ENCODE results near the gene USP34.

USP34 gene

GRCh38 chr2:61425605-61426155 is 45.2 kb downstream of the USP34 start:
- TF ChIP-seq EP300 (IDR thresholded peaks at IDR 0.05; ENCODE audit: borderline replicate concordance): no peak
- no peak for TF ChIP-seq EGR1 (IDR thresholded peaks at IDR 0.05)
- no peak for TF ChIP-seq USF1 (IDR thresholded peaks at IDR 0.05)
- TF ChIP-seq CEBPB (IDR thresholded peaks at IDR 0.05): no peak
- TF ChIP-seq RAD21 (IDR thresholded peaks at IDR 0.05; ENCODE audit: low read depth): no peak
- TF ChIP-seq REST (IDR thresholded peaks at IDR 0.05; ENCODE audit: low read depth): no peak
- TF ChIP-seq YY1 (IDR thresholded peaks at IDR 0.05; ENCODE audit: low read depth): no peak
- no peak for TF ChIP-seq ZBTB7A (IDR thresholded peaks at IDR 0.05; ENCODE audit: low read depth)
- TF ChIP-seq NFIC (IDR thresholded peaks at IDR 0.05): no peak
- TF ChIP-seq TCF12 (IDR thresholded peaks at IDR 0.05; ENCODE audit: low read depth): no peak
- no peak for TF ChIP-seq FOXM1 (IDR thresholded peaks at IDR 0.05; ENCODE audit: borderline replicate concordance, low read depth)
- no peak for TF ChIP-seq CREB1 (IDR thresholded peaks at IDR 0.05; ENCODE audit: low read depth)
- TF ChIP-seq TEAD4 (IDR thresholded peaks at IDR 0.05): no peak
- TF ChIP-seq MAX (IDR thresholded peaks at IDR 0.05): no peak
- TF ChIP-seq TAF1 (IDR thresholded peaks at IDR 0.05; ENCODE audit: low read depth): no peak

- TF ChIP-seq YY1 (IDR thresholded peaks at IDR 0.05; ENCODE audit: low read depth) (no peak), TAF1 (IDR thresholded peaks at IDR 0.05; ENCODE audit: low read depth) (no peak), RAD21 (IDR thresholded peaks at IDR 0.05; ENCODE audit: low read depth) (no peak), MAX (IDR thresholded peaks at IDR 0.05) (no peak), TCF12 (IDR thresholded peaks at IDR 0.05; ENCODE audit: low read depth) (no peak), CREB1 (IDR thresholded peaks at IDR 0.05; ENCODE audit: low read depth) (no peak), NFIC (IDR thresholded peaks at IDR 0.05) (no peak), CEBPB (IDR thresholded peaks at IDR 0.05) (no peak), EP300 (IDR thresholded peaks at IDR 0.05; ENCODE audit: borderline replicate concordance) (no peak), ZBTB7A (IDR thresholded peaks at IDR 0.05; ENCODE audit: low read depth) (no peak), REST (IDR thresholded peaks at IDR 0.05; ENCODE audit: low read depth) (no peak), EGR1 (IDR thresholded peaks at IDR 0.05) (no peak), FOXM1 (IDR thresholded peaks at IDR 0.05; ENCODE audit: borderline replicate concordance, low read depth) (no peak), TEAD4 (IDR thresholded peaks at IDR 0.05) (no peak), USF1 (IDR thresholded peaks at IDR 0.05) (no peak)
These were observed 47.2 kb downstream of the USP34 start for GRCh38 chr2:61423714-61424113.

GRCh38 chr2:61421611-61422010 is 49.3 kb downstream of the USP34 start:
- no peak for TF ChIP-seq TCF12 (IDR thresholded peaks at IDR 0.05; ENCODE audit: low read depth)
- no peak for TF ChIP-seq USF1 (IDR thresholded peaks at IDR 0.05)
- no peak for TF ChIP-seq TEAD4 (IDR thresholded peaks at IDR 0.05)
- TF ChIP-seq TAF1 (IDR thresholded peaks at IDR 0.05; ENCODE audit: low read depth): no peak
- TF ChIP-seq FOXM1 (IDR thresholded peaks at IDR 0.05; ENCODE audit: borderline replicate concordance, low read depth): no peak
- no peak for TF ChIP-seq EGR1 (IDR thresholded peaks at IDR 0.05)
- TF ChIP-seq MAX (IDR thresholded peaks at IDR 0.05): no peak
- no peak for TF ChIP-seq REST (IDR thresholded peaks at IDR 0.05; ENCODE audit: low read depth)

All from Ishikawa (cell line).